OCI-LY1 (cell line): Measurements from ENCODE around the gene FGF3.

Experiments
- CTCF ChIP-seq: fragments of 200-600 bp; sonication (generic), shearing (Covaris generic); IDR thresholded peaks from 2 replicates; pipeline ENCODE4 v1.5.1; 2017; ENCODE audit warnings: mild to moderate bottlenecking, antibody characterized with exemption, low read length, moderate library complexity, mixed read lengths
- EZH2 ChIP-seq: fragments of 200-600 bp; sonication (generic), shearing (Covaris generic); IDR thresholded peaks from 2 replicates; pipeline ENCODE4 v1.8.0; 2017; ENCODE audit warnings: borderline replicate concordance, mixed run types, mild to moderate bottlenecking, antibody characterized with exemption, low read length, moderate library complexity, mixed read lengths

- no peak for TF ChIP-seq CTCF
- TF ChIP-seq EZH2 = no peak
Measured at GRCh38 chr11:69804769-69805508, 14.3 kb downstream of the FGF3 start.
